AG08395 (cell line): Measurements from ENCODE around the gene SLC6A8.
"Not testable (repeated sequence)": the region's sequence is repeated elsewhere in the genome, so short reads cannot be mapped to it uniquely, and the experiment has no call there.

ENCODE experiments used
- DNase-seq: peaks from one replicate; pipeline ENCODE4 v3.0.0; 2012; ENCODE audit warnings: mixed read lengths, low spot score

Gene SLC6A8

DNA sequence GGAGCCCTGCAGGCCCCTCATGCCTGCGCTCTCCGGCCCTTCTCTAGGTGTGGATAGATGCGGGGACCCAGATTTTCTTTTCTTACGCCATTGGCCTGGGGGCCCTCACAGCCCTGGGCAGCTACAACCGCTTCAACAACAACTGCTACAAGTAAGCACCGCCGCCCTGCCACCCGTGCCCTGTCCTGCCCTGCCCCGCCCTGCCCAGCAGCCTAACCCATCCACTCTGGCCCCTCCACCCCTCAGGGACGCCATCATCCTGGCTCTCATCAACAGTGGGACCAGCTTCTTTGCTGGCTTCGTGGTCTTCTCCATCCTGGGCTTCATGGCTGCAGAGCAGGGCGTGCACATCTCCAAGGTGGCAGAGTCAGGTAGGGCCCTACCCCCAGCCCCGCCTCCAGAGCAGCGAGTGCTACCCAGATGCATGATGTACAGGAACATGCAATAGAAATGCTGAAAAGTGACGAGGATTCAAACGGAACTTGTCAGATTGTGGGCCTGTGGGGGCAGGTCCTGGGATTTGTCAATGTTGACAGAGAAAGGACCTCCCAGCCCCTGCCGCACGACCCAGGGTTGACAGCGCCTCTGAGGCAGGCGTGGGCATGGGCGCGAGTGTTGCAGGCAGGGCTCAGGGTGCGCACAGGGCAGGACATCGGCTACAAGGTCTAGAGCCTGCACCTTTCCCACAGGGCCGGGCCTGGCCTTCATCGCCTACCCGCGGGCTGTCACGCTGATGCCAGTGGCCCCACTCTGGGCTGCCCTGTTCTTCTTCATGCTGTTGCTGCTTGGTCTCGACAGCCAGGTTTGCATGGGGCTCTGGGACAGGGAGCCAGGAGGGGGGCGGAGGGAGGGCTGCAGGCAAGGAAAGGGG is 5.7 kb downstream of the SLC6A8 start:
- no peak for DNase-seq

GRCh38 chrX:153694256-153694655 is 6.5 kb downstream of the SLC6A8 start:
- not testable (repeated sequence) for DNase-seq

- no peak for DNase-seq
Observed at GRCh38 chrX:153694687-153695270, 7.1 kb downstream of the SLC6A8 start.

DNA sequence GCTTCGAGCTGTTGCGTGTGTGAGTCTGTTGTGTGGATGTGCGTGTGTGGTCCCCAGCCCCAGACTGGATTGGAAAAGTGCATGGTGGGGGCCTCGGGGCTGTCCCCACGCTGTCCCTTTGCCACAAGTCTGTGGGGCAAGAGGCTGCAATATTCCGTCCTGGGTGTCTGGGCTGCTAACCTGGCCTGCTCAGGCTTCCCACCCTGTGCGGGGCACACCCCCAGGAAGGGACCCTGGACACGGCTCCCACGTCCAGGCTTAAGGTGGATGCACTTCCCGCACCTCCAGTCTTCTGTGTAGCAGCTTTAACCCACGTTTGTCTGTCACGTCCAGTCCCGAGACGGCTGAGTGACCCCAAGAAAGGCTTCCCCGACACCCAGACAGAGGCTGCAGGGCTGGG is 8.4 kb downstream of the SLC6A8 start:
- DNase-seq = no peak

- not testable (repeated sequence) for DNase-seq
Observed at GRCh38 chrX:153696538-153696937, 8.8 kb downstream of the SLC6A8 start.

DNA sequence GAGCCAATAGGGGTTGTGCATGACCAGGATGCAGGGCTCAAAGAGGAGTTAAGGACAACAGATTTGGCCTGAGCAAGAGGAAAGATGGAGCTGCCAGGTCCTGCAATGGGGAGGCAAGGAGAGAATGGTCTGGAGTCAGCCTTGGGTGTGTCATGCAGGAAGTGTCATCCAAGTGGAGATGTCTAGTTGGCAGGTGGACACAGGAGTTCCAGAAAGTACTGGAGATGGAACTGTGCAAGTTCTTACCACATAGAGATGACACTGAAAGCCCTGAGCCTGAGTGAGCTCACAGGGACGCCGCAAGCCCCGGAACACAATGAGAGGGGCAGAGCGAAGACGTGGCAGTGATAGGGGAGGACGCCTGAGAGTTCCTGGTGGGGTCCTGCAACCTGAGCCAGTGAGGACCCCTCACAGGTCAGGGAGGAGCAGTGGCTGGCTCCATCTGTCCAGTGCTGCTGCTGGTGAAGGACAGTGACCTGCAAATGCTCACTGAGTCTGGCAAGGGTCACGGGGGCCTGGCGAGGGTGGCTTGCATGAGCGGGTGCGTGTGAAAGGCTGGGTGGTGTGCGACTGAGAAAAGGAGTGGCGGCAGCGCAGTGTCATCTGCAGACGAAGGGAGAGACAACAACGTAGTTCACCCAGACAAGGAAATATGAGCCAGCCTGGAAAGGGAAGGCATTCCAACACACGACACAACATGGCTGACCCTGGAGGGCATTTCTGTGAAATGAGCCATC is 9.4 kb downstream of the SLC6A8 start:
- not testable (repeated sequence) for DNase-seq

DNA sequence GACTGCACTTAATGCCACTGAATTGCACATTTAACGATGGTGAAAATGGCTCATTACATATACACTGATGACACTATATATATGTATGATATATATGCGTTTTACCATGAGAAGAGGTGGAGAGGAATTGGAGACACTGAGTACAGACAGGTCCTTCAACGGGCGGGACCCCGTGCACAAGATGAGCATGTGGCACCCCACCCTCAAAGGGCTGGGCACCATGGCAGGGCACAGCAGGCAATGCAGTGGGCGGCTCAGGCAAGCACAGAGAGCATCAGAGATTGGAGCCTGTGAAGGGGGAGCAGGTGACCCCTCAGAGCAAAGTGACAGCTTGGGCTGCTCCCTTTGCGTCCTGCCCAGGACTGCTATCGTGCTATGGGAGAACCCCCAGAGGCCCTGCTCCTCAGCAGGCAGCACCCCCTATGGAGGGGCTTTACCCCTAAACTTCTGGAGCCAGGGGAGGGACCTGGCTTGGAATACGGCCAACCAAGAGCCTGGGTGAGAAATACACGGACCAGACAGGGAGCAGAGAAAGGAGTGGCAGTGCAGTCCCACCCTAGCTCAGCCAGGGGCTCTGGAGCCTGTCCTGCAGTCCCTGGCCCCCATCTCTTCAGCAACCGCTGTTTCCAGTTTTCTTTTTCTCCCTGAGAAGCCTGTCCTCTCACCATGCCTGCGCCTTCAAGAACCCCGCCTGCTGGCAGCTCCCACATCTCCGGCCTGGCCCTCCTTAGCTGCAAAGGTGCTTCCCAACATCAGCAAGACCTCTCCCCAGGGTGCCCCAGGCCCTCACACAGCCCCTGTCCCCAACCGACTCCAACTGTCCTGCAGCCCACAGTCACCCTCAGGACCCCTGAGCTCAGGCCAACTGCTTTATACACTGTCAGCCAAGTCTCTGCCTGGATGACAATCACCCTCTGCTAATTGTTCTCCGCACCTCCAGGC is 10.5 kb downstream of the SLC6A8 start:
- DNase-seq = no peak

DNA sequence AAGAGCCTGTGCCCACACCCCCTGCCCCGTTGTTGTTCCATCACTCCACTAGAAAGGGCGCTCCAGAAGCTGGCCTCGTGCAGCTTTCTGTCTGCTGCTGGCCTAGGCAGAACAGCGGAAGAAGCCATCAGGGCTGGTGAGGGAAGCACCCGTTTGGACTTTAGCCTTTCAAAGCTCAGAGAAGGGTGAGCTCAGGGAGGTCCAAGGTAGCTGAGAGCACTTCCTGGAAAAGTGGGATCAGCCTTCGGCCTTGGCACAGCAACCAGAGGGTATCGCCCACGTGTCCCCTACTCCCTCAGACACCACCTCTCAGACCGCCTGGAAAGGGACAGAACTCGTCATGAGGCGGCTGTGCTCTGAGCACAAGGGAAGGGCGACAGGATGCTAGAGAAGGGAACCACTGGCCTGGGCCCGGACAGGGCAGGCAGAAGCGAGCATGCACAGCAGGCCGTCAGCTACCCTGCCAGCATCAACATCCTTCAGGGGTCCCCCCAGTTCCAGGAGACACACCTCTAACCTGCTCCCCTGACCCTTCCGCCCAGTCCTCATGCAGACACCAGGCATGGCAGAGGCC is 11.6 kb downstream of the SLC6A8 start:
- DNase-seq = not testable (repeated sequence)

GRCh38 chrX:153699784-153700371 is 12.2 kb downstream of the SLC6A8 start:
- DNase-seq = not testable (repeated sequence)

DNA sequence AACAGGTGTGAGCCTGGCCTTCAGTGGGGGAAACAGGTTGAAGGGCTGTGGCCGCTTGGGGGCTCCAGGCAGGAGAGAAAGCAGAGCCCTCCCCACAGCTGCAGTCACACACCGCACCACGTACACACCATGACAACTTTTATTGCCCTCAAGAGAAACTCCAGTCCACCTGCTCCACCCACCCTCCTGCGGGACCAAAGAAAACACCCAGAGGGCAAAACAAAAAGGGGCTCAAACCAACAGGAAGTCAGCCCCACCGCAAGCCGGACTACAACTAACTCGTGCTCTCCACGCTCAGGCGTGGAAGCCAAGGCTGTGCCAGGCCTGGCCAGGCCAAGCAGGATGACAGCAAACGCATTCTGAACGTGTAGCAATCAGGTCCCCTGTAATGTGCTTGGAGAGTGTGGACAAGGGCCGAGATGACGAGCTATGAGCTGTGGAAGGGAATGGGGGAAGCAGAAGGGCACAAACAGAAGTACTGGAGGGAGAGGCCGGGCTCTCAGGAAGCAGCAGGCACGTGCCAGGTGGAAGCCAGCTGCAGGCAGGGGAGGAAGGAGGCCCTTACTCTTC is 12.7 kb downstream of the SLC6A8 start:
- DNase-seq = no peak

GRCh38 chrX:153700967-153701366 is 13.2 kb downstream of the SLC6A8 start:
- DNase-seq = no peak

GRCh38 chrX:153701706-153702105 is 14.0 kb downstream of the SLC6A8 start:
- DNase-seq = no peak

- DNase-seq = no peak
Observed at GRCh38 chrX:153702336-153703035, 14.8 kb downstream of the SLC6A8 start.

GRCh38 chrX:153703036-153703370 is 15.3 kb downstream of the SLC6A8 start:
- DNase-seq = no peak

GRCh38 chrX:153704021-153704526 is 16.3 kb downstream of the SLC6A8 start:
- no peak for DNase-seq

DNA sequence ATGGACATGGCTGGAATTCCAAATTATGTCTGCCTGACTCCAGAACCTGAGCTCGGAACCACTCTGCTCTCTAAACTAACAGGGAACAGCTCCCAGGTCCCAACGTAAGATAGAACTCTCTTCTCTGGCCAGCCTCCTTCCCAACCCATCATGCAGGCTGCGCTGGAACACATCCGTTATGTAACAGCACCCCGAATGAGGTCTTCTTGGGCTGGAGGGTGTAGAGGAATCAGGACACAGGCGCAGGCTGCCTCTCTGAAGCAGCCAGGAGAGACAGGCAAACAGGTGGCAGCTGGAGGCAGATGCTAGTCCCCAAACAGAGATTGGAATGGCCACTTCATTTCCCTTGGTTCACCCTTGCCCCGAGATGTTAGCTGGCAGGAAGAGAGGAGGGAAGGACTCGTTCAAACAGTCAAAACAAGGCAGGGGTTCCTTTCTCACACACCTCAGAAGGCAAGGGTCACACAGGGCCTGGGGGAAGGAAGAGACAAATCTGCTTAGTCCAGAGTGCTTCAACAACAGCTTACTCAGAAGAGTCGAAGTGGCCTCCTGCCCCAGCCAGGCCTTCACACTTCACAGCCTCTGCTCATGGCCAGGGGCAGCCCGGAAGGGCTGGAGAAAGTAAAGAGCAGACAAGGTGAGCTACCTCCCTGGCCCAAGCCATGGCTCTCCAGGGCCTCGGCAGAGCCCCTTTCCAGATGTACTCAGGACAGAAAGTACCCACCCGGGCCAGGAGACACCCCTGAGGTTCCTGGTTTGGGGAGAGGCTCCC is 17.1 kb downstream of the SLC6A8 start:
- not testable (repeated sequence) for DNase-seq

- DNase-seq = not testable (repeated sequence)
Observed at GRCh38 chrX:153705403-153706060, 17.8 kb downstream of the SLC6A8 start.

- no peak for DNase-seq
Observed at GRCh38 chrX:153706799-153707198, 19.1 kb downstream of the SLC6A8 start.

DNA sequence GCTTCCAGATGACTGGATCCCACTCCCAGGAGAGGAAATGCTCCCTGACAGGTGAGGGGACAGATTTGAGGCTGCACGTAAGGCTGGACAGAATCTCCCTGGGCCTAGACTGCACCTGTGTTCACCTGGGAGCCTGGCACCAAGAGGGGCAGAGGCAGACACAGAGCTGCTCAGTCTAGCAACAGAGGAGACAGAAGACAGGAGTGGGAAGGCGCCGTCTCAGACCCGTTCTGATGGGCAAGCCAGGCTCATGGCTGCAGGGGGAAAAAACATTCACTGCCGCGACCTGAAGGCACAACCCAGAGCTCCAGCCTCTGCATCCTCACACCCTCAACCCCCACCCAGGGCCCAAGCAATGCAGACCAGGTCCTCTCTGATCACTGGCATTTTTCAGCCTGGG is 19.7 kb downstream of the SLC6A8 start:
- DNase-seq = no peak
